ENCODE measurements around the gene GATA2. TPM values are rescaled to one million over a fixed set of nuclear protein-coding genes. Genes with fewer than 3 reads are reported as not detected.
A peak's percentile ranks its signal among the peaks of the same experiment; 100 is the strongest.

GATA2 gene
- total and polyA plus RNA-seq, 2 of the 13 experiments (the other 11 are each of a cell fraction or from before 2014, with no cell fraction given), result 3.5 to 6.2 TPM

- H3K9ac ChIP-seq (ENCODE audit: insufficient read depth, low read depth, low read length), result no peak overlapping the region
- no peaks in the 10 kb centered on the region for H4K20me1 ChIP-seq (ENCODE audit: insufficient read depth, low read length)
- ChIA-PET POLR2A (no interaction called here), CTCF (ENCODE audit: low intra/inter-chr PET ratio, low total read pairs) (no interaction called here)
- DNase-seq (ENCODE audit: low spot score) (no peak), ATAC-seq (peak; percentile 10; the same call in 2 of the 3 replicates), FAIRE-seq (no peak)
- no TSS peak for BruUV-seq (replicated peaks)
- H3K4me2 ChIP-seq (ENCODE audit: low read depth, low read length), result no peak overlapping the region
- 40% methylated on average over 3 of the region's 3 CpGs for whole genome bisulfite sequencing (ENCODE audit: low lambda C conversion rate)
- H3K79me2 ChIP-seq (ENCODE audit: insufficient read depth, low read length), result no peaks in the 10 kb centered on the region
- peaks cover 14 to 70% of the 10 kb centered on the region in 2 experiments for H3K27me3 ChIP-seq (ENCODE audit: control insufficient read depth in 1 of 2, insufficient read depth in 2 of 2, low read length in 2 of 2)
- H2AFZ ChIP-seq (ENCODE audit: low read length), result no peak overlapping the region
- H3K4me1 ChIP-seq (ENCODE audit: insufficient read depth, low read length), result 0 out of 2 replicates have a peak, but pooled peaks cover 7% of the 10 kb centered on the region
- no peaks in the 10 kb centered on the region for H3K36me3 ChIP-seq (replicated peaks in 1 of 2; ENCODE audit: control insufficient read depth in 1 of 2, insufficient read depth in 2 of 2, low read length in 2 of 2)
- no peaks in the 10 kb centered on the region for H3K9me3 ChIP-seq (ENCODE audit: low read length)
- H3K27ac ChIP-seq (ENCODE audit: extremely low read length, insufficient read depth, low read length), result no peak overlapping the region
- no peak overlapping the region for H3K4me3 ChIP-seq (replicated peaks in 1 of 3; ENCODE audit: insufficient read depth in 1 of 3, low read depth in 2 of 3, low read length in 3 of 3)
- no peak for TF ChIP-seq ZNF335 (CRISPR knock-in tag; IDR thresholded peaks at IDR 0.05)
- no peak for TF ChIP-seq ZNF792 (CRISPR knock-in tag; IDR thresholded peaks at IDR 0.05)
- TF ChIP-seq ZSCAN22 (CRISPR knock-in tag; IDR thresholded peaks at IDR 0.05), result no peak
- TF ChIP-seq ESRRA (CRISPR knock-in tag; IDR thresholded peaks at IDR 0.05; ENCODE audit: low read depth), result no peak
- no peak for TF ChIP-seq RFX5 (IDR thresholded peaks at IDR 0.05; ENCODE audit: low read depth, low read length)
- no peak for TF ChIP-seq ZNF749 (CRISPR knock-in tag; IDR thresholded peaks at IDR 0.05; ENCODE audit: borderline replicate concordance)
- no peak for TF ChIP-seq ZNF513 (CRISPR knock-in tag; conservative IDR thresholded peaks at IDR 0.05)
- no peak for TF ChIP-seq ZXDC (CRISPR knock-in tag; IDR thresholded peaks at IDR 0.05)
- no peak for TF ChIP-seq ZNF574 (CRISPR knock-in tag; IDR thresholded peaks at IDR 0.05)
- no peak for TF ChIP-seq ZNF567 (CRISPR knock-in tag; IDR thresholded peaks at IDR 0.05; ENCODE audit: borderline replicate concordance)
- TF ChIP-seq ELF1 (CRISPR knock-in tag; IDR thresholded peaks at IDR 0.05), result no peak
- TF ChIP-seq PAX8 (CRISPR knock-in tag; IDR thresholded peaks at IDR 0.05; ENCODE audit: borderline replicate concordance), result no peak
- in situ Hi-C loops (cut with HindIII; ENCODE audit: extremely low pct_ligation_motif_present, low pct_unique_long_range_greater_than_20kb) (no loop called here), intact Hi-C loops (cut with micrococcal nuclease; ENCODE audit: unreplicated experiment) (no loop called here)
These were observed 56.8 kb downstream of the GATA2 start for GRCh38 chr3:128436214-128436613.
